GM18519 (cell line): ENCODE measurements around the gene ATF7.
"Not testable (repeated sequence)": the region's sequence is repeated elsewhere in the genome, so short reads cannot be mapped to it uniquely, and the experiment has no call there.

Experiments
- ATAC-seq: cut with Tn5 transposase; IDR thresholded peaks from one replicate; pipeline ENCODE4 v1.9.1; 2021; ENCODE audit warnings: mild to moderate bottlenecking, moderate library complexity; ENCODE audit not compliant: unreplicated experiment, low FRiP score

ATF7 gene

GRCh38 chr12:53599579-53599978 lies 26.6 kb downstream of the ATF7 start:
- no peak for ATAC-seq

- ATAC-seq: not testable (repeated sequence)
These were observed 27.2 kb downstream of the ATF7 start for GRCh38 chr12:53598971-53599370.

GRCh38 chr12:53596920-53597363 lies 29.2 kb downstream of the ATF7 start:
- ATAC-seq: no peak

- no peak for ATAC-seq
These were observed 31.1 kb downstream of the ATF7 start for GRCh38 chr12:53594897-53595615.

GRCh38 chr12:53593707-53594106 lies 32.5 kb downstream of the ATF7 start:
- ATAC-seq: no peak

- no peak for ATAC-seq
These were observed 33.2 kb downstream of the ATF7 start for GRCh38 chr12:53593031-53593430.

GRCh38 chr12:53592426-53592825 lies 33.8 kb downstream of the ATF7 start:
- no peak for ATAC-seq

- ATAC-seq: no peak
These were observed 34.6 kb downstream of the ATF7 start for GRCh38 chr12:53591301-53592206.

GRCh38 chr12:53590652-53591051 lies 35.5 kb downstream of the ATF7 start:
- no peak for ATAC-seq

GRCh38 chr12:53589915-53590314 lies 36.3 kb downstream of the ATF7 start:
- ATAC-seq: no peak

GRCh38 chr12:53589423-53589822 lies 36.8 kb downstream of the ATF7 start:
- no peak for ATAC-seq

GRCh38 chr12:53588123-53588522 lies 38.1 kb downstream of the ATF7 start:
- ATAC-seq: no peak

GRCh38 chr12:53586745-53587144 lies 39.4 kb downstream of the ATF7 start:
- no peak for ATAC-seq

- no peak for ATAC-seq
These were observed 40.6 kb downstream of the ATF7 start for GRCh38 chr12:53585448-53586125.

- ATAC-seq: no peak
These were observed 46.6 kb downstream of the ATF7 start for GRCh38 chr12:53579545-53579955.

- ATAC-seq: no peak
These were observed 47.4 kb downstream of the ATF7 start for GRCh38 chr12:53578783-53579182.

GRCh38 chr12:53577941-53578352 lies 48.2 kb downstream of the ATF7 start:
- ATAC-seq: no peak

GRCh38 chr12:53575502-53576249 lies 50.5 kb downstream of the ATF7 start:
- no peak for ATAC-seq

GRCh38 chr12:53572134-53572758 lies 53.9 kb downstream of the ATF7 start:
- ATAC-seq: no peak

GRCh38 chr12:53571295-53571694 lies 54.9 kb downstream of the ATF7 start:
- ATAC-seq: no peak
